GM12892 (cell line): ENCODE data around the gene NSD2.

Experiments
- DNase-seq: peaks from one replicate; pipeline ENCODE4 v3.0.0; 2011; ENCODE audit not compliant: insufficient read length
- FAIRE-seq: peaks from 2 replicates; lab custom pipeline; 2011; peaks lifted over from hg19 to GRCh38; lab: Jason Lieb, UNC
- POLR2A ChIP-seq: IDR thresholded peaks from 2 replicates; pipeline ENCODE4 v1.6.1; 2011; ENCODE audit warnings: low read depth, low read length, control low read depth
- POLR2AphosphoS5 ChIP-seq: IDR thresholded peaks from 2 replicates; pipeline ENCODE4 v1.6.1; 2011; ENCODE audit warnings: low read depth, low read length, control low read depth
- TAF1 ChIP-seq: IDR thresholded peaks from 2 replicates; pipeline ENCODE4 v1.6.1; 2011; ENCODE audit warnings: low read depth, mild to moderate bottlenecking, control low read depth, low read length, borderline replicate concordance

The NSD2 gene

DNA sequence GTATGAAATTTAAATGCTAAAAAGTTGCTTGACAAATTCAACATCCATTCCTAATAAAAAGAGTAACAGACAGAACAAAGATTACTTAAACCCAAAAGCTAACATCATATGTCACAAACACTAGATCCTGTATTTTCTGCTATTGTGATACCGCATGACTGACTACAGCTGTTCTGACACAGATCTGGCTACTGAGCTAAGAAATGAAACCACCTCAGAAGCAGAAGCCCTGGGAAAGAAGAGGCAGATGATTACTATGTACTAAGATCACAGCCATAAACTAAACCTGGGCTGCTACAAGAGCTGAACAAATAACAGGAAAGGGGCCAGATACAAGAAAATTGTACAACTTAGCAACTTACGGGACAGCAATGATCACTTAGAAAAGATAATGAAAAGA lies 24.6 kb upstream of the NSD2 start:
- no peak for FAIRE-seq
- TF ChIP-seq POLR2AphosphoS5 (no peak), TAF1 (no peak), POLR2A (no peak)
- no peak for DNase-seq

DNA sequence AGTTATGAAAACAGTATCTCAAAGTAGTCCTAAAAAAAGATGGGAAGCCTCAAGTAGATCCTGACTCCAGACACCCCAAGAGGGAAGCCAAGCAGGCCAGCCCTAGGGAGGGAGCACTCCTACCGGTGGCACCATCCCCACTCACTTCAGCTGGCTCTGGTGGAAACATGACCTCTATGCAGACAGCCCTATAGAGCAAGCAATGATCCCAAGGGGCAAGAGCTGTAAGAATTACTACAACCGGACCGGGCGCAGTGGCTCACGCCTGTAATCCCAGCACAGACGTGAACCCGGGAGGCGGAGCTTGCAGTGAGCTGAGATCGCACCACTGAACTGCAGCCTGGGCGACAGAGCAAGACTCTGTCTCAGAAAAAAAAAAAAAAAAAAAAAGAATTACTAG lies 20.9 kb upstream of the NSD2 start:
- no peak for FAIRE-seq
- DNase-seq = no peak
- no peak for TF ChIP-seq TAF1
- no peak for TF ChIP-seq POLR2A
- no peak for TF ChIP-seq POLR2AphosphoS5

DNA sequence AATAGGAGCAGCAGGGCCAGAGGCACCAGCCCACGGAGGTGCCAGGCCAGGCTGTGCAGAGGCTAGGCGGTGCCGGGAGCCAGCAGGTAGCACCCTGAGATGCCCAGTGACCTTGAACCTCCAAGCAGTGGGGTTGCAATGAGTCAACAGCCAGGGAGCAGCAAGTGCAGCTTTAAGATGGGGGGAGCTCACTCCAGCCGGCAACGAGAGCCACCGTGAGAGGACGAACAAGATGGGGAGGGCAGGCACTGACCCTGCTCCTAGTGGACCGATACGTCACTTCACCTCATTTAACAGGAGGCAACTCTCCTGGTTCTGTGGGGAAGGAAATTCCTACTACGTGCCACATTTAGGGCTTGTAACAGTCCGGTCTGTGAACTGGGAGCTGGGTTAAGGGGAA lies 20.0 kb upstream of the NSD2 start:
- DNase-seq (no peak), FAIRE-seq (no peak)
- TF ChIP-seq POLR2A (no peak), POLR2AphosphoS5 (no peak), TAF1 (no peak)

DNA sequence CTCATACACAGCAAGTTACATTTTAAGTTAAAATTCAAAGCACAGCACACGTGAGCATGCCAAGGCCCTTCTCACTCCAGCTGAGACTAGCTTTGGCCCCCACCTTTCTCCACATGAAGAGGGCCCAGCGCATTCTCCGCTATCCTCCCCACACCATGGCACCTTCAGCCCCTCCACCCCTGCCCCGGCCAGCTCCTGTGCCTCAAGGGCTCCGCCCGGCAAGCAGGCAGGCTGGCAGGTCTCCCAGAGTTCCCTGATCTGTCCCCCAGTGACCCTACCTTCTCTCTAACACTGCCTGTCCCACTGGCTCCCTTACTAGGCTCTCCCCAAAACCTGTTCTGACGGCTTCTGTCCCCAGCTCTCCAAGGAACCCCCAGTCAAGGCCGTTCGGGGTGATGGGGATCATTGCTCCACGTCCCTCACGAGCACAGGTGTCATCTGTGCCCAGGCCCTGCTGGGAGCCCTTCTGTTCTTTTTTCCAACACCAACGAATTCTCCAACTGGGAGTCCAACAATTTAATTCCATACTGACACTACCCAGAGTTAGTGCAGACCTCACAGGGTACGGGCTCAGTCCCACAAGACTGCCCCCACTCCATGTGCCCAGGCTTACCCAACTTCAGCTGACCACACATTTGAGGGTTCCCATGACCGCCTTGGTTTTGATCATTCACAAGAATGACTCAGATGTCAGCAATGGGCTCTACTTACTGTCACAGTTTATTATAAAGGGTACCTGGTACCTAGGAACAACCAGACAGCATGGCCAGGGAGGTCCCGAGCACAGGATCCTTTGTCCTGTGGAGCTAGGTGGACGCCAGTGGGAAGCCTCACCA lies 19.4 kb upstream of the NSD2 start:
- TF ChIP-seq POLR2A (no peak), POLR2AphosphoS5 (no peak), TAF1 (no peak)
- no peak for FAIRE-seq

DNA sequence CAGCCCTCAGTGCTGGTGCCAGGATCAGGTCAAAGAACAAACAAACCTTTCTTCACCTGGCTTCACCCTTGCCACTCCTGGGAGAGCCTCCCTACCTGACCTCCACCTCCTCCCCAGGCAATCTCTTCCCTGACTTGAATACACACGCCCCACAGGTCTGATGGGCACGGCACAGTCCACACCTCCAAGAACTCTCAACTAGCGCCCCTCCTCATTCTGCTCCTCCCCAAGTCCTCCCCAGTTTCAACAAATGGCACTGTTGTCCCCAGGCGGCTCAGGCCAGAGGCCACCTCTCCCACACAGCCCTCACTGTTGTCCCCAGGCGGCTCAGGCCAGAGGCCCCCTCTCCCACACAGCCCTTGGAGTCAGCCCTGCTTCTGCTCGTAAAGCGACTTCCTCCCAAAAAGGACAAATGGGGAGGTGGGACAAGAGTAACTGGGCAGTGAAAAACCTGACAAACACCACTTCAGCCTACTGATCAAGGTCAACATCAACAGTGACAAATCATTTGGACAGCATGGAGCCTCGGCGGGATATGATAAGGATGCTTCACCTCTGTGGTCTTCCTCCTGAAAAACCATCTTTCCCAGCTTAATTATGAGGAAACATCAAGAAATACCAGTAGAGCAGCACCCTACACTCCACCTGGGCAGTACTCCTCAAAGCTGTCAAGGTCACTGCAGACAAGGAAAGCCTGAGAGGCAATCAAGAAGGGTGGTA lies 18.1 kb upstream of the NSD2 start:
- no peak for TF ChIP-seq POLR2AphosphoS5
- TF ChIP-seq TAF1 = no peak
- no peak for TF ChIP-seq POLR2A
- FAIRE-seq = no peak
- DNase-seq = no peak

More for the DNA sequence above, 19.4 kb upstream of the NSD2 start:
- no peak for DNase-seq

DNA sequence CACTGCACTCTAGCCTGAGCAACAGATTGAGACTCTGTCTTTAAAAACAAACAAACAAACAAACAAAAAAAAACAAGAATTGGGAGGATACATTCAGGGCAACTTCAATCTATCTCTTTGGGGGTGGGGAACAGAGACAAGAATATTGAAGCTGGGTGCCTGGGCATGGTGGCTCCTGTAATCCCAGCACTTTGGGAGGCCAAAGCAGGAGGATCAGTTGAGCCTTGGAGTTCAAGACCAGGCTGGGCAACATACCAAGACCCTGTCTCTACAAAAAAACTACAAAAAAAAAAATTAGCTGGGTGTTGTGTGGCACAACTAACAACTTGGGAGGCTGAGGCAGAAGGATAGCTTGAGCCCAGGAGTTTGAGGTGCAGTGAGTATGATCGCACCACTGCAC lies 16.4 kb upstream of the NSD2 start:
- DNase-seq = no peak
- FAIRE-seq = no peak
- TF ChIP-seq TAF1 = no peak
- TF ChIP-seq POLR2AphosphoS5 = no peak
- no peak for TF ChIP-seq POLR2A

DNA sequence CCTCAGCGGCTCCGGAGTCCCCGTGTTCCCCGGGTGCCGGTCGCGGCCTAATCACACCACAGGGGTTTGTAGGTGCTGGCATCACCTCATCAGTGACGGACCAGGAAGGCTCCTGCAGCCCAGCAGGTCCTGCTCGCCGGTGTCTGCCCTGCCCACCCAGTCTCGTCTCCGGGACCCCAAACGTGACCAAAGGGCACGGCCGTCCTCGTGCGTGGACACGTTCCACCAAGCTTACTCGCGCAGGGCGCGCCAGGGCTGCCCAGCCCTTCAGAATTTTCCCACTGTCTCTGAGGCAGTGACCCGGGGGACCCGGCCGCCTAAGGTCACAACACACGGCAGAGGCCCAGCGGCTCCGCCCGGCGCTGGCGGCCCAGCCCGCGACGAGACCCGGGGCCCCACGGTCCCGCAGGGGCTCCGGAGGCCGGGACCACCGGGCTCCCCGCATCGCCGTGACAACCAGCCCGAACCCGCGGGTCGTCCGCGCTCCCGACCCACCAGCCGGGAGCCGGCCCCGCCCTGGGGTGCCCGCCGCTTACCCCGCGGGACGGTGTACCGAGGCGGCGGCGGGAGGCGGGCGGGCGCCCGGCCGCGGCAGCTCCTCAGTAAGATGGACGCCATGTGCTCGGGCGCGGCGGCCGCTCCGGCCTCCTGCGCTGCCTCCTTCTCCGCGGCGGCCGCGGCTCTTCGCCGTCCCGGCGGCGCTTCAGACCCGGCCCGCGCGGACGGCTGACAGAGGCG lies 15.7 kb upstream of the NSD2 start:
- TF ChIP-seq POLR2AphosphoS5 = no peak
- no peak for TF ChIP-seq TAF1
- peak; percentile 48; the same call in 1 of the 2 replicates for TF ChIP-seq POLR2A
- FAIRE-seq (no peak), DNase-seq (peak; percentile 50)

DNA sequence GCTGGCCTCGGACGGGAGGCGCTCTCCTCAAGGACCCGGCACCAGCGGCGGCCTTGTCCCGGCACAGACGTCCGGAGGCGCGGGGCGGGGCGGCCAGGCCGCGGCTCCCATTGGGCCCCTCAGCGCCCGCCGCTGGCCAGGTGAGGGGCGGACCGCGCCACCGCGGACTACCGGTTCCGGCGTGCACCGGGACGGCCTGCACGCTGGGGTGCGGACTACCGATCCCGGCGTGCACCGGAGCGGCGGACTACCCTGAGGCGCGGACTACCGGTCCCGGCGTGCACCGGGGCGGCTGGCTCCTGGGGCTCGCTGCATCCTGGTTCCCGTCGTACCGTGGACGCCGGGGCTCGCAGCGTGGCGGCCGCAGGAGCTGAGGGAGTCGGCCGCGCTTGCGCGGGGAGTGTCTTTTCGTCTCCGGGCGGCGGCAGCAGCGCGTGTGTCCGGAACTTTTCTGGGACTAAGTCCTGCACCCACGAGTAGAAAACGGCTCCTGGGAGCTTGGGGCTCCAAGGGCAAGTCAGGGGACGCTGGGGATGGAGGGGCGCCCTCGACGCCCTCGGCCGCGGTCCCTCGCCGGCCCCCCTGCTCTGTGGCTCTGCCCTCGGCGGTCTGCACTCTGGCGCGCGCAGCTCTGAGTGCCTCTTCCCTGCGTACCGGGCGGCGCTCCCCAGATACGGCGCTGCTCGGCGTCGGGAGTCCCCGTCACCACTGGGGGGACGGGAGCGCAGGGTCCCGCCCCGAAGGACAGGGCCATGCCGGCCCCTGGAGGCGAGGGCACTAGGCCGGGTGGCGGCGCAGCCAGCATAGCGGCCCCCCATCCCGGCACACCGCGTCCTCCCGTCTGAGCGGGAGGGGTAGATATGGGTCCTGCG lies 14.9 kb upstream of the NSD2 start, which contains the start of gene LETM1:
TSS of gene LETM1 (minus strand) at position 86 of the 872 bp plus-strand sequence. CDS start 206 bp downstream, outside the sequence.
- FAIRE-seq (peak; percentile 100), DNase-seq (peak; percentile 98)
- TF ChIP-seq POLR2AphosphoS5 (0 out of 2 replicates have a peak, but pooled peaks have one; percentile 61), TAF1 (no peak; the same call in 1 of the 2 replicates), POLR2A (peak; percentile 65; the same call in 1 of the 2 replicates)

DNA sequence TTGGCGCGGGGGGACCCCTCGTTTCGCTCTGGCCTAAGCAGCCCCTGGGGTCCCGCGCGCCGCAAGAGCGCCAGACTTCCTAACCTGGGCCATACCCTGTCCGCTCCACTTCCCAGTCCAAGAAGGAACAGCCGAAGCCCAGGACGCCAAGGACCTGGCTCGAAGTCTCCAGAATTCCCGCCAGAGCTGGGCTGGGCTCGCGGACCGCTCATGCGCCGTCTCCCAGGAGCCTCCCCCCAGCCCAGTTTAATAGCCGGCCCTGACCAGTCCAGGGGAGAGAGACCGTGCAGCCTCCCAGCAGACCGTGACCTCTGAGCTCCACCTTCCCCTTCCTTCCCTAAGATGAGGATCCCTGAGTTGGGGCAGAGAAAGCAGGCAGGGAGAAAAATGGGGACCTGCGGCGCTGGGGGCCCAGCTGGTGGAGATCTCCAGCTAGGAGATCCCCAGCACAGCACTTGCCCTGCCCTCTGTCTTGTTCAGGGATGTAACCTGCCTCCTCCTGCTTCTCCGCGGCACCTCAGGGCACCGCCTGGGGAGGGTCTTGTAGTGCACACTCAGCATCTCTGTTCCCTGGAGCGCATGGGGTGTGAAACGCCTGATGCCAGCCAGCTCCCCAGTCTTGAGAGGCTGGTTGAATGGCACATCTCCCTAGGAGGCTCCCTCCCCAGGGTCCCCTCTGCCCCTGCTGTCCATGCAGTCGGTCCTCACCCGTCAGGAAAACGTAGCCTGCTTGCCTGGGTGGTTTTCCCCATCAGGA lies 14.1 kb upstream of the NSD2 start:
- no peak for TF ChIP-seq POLR2A
- no peak for TF ChIP-seq POLR2AphosphoS5
- no peak for TF ChIP-seq TAF1
- FAIRE-seq (peak; percentile 51), DNase-seq (no peak)

DNA sequence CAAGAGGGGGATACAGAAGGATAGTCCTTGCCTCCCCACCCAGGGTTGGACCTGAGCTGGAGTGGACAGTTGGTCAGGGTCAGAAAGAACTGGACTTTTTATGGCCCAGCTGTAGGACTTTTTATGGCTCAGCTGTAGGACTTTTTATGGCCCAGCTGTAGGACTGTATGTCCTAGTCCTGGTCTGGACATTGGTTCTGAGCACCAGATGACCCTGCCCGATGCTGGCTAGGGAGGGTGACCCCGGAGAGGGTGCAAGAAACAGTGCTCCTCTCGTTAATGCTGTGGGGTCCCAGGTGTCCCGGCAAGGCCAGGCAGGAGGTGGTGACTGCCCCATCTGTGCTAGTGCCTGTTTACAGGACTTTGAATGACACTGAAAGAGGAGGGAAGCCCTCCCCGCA lies 13.3 kb upstream of the NSD2 start:
- TF ChIP-seq TAF1 = no peak
- TF ChIP-seq POLR2AphosphoS5 = no peak
- no peak for TF ChIP-seq POLR2A
- FAIRE-seq (no peak), DNase-seq (no peak)
